ENCODE results near the gene TGM2. TPM values are rescaled to one million over a fixed set of nuclear protein-coding genes. Genes with fewer than 3 reads are reported as not detected.

The TGM2 gene
- polyA plus RNA-seq, 3 donors = 39.1 to 45.5 (median 42.3) TPM

DNA sequence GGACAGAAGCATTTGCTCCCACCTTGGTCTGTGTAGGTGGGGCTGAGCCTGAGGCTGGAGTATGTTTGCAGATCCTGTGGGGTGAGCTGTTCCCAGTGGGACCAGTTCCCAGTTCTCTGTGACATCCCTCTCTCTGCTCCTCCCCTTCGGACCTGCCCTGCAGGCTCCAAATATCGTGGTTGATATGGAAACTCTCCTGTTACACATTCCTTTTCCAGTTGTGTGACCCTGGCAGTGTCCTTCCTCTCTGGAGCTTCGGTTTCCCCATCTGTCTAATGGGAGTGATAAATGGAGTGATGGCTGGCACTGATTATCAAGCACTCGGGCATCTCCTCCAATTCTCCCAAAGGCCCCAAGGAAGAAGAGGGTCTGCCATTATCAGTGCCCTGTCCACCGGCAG lies 15.7 kb upstream of the TGM2 start:
- DNase-seq = no peak

DNA sequence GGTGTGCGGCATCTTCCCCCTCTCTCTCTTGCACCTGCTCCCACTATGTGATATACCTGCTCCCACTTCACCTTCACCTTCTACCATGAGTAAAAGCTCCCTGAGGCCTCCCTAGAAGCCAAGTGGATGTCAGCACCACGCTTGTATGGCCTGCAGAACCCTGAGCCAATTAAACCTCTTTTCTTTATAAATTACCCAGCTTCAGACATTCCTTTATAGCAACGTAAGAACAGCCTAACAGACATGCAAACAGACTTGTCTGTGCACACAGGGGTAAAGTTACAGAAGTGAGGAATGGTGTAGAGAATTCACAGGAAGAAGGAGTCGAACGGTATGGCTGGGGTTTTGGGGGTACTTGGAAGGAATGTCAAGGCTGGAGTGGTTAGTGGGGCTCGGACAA lies 14.8 kb upstream of the TGM2 start:
- DNase-seq = no peak

DNA sequence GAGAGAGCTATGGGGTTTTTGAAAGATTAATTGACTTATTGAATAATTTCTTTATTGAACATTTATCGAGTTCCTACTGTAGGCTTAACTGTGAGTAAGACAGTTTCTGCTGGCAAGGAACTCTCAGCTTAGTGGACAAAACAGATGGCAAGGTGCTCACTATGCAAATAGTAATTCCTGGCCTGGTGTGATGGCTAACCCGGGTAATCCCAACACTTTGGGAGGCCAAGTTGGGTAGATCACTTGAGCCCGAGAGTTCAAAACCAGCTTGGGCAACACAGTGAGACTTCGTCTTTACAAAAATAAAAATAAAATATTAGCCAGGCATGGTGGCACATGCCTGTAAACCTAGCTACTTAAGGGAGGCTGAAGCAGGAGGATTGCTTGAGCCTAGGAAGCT lies 13.5 kb upstream of the TGM2 start:
- DNase-seq = no peak

DNA sequence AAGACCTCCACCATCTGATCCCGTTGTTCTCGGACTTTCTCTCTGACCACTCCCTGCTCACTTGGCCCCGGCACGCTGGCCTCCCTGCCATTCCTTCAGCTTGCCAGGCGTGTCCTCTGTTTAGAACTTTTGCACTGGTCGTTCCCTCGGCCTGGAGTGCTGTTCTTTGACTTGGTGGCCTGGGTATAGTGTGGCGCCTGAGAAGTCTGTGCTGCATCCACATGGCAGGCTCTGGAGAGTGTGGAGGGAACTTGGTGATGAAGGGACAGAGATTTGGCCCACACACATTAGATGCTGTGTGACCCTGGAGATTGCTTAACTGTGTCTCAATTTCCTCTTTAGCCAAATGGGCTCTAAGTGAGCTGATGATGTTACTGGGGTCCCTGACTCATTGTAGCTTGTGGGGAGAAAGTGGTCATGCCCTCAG lies 13.0 kb upstream of the TGM2 start:
- no peak for DNase-seq

DNA sequence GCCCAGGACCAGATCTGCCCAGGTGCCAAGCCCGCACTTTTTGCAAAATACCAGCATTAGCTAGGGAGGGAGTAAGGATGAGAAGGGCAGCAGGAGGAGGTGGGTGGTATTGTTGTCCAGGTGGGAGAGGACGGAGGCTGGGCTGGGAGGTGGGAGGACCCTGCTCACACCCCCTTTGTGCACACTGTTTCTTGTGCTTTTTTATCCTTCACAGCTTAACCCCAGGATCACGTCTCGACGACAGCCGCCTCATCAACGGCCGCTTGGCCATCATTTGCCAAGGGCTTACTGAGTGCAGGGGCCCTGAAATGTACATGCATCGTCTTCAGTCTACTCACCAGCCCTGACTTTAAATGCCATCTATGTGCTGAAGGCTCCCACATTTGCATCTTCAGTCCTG lies 12.1 kb upstream of the TGM2 start:
- no peak for DNase-seq

DNA sequence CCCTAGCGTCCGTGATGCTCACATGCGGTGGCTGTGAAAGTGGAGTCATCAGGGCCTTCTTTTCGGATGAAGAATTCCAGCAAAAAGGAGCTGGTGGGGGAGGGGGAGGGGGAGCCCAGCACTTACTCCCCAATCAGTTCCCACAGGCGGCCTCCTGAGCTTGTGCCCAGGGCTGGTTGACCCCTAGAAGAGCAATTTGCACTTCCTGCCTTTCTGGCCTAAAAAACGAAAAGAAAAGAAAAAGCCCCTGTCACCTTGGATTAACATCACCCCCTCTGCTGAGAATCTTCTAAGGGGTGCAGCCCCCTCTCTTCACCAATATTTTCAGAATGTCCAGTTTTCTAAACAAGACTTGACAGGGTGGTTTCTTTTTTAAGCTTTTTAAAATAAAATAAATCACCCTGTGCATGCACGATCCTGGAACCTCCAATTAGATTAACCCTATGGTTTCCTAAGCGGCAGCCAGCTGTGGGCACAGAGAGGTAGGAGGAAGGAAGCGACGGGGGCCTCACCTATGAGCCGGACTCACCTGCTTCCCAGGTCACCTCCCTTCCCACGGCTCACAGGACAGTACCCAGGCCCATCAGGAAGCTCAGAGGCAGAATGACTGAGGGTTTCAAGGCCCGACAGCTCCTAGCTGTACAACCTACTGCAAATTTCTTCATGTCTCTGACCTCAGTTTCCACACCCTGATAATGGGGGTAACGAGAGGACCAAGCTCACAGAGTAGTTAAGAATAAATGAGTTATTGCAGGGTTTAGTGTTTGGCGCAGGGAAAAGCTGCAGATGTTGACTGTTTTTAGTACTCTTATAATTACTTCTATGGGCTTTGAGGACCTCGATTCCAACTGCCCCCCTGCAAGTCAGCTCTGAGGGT lies 10.5 kb upstream of the TGM2 start:
- no peak for DNase-seq

DNA sequence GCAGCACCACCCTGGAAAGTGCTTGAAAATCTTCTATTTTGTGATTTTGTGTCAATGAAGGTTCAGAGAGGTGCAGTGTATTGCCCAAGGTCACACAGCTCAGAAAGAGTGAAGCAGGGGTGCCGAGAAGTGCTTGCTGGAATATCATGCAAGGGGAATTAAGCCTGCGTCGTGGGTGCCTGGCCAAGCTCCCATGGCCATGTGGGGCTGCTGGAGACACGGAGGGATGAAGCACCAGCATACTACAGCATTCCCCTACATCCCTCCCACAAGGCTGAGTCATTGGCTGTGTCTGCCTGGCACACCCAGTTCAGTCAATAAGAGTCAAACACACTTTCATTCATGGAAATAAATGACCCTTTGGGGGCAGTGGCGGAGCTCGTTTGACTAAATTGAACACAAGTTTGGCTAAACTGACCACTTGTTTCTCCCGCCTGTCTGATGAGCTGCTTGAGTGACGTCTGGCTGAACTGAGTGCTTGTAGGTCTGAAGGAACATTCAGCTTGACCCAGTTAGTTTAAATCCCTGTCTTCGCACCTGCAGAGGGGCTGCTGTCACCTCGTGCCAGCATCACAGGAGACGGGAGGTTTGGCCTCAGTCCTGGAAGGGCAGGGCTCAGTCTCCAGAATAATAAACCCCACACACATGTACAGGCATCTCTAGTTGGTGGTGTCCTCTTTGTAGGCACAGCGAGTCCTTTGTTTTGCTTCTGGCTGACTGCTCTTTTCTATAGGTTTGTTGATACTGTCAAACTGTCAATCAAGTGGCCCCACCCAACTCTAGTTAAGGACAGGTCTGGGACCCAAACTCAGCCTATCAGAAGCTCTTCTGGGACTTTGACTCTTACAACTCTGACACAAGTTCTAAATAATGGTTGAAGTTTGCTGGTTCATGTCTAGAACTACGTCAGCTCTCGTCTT lies 8.4 kb upstream of the TGM2 start:
- DNase-seq = no peak

DNA sequence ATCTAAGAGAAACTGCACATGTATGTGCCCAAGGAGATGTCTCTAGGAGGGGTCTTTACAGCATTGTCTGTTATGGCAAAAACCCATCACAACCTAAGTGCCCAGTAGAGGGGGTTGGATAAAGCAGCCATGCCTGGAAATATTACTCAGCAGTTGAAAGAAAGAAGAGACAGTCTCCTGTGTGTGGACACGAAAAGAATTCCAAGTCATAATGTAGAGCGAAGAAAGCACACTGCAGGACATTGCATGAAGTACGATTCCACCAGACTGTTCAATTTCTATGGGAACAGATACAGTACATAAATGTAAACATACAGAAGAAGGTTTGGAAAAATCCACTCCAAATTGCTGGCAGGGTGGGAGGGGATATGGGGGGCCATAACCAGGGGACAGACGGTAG lies 7.3 kb upstream of the TGM2 start:
- DNase-seq = no peak

DNA sequence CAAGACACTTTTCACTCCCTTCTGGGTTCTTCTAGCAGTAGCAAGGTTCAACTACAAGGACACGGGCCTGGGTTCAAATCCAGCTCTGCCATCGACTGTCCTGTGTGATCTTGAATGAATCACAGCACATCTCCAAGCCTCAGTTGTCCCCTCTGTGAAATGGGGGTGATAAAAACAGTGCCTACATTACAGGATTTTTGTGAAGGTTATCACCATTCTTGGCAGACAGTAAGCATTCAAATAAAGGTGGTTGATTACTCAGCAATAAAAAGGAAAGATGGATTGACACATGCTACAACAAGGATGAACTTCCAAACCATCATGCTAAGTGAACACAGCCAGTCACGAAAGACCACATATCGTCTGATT lies 6.6 kb upstream of the TGM2 start:
- no peak for DNase-seq

DNA sequence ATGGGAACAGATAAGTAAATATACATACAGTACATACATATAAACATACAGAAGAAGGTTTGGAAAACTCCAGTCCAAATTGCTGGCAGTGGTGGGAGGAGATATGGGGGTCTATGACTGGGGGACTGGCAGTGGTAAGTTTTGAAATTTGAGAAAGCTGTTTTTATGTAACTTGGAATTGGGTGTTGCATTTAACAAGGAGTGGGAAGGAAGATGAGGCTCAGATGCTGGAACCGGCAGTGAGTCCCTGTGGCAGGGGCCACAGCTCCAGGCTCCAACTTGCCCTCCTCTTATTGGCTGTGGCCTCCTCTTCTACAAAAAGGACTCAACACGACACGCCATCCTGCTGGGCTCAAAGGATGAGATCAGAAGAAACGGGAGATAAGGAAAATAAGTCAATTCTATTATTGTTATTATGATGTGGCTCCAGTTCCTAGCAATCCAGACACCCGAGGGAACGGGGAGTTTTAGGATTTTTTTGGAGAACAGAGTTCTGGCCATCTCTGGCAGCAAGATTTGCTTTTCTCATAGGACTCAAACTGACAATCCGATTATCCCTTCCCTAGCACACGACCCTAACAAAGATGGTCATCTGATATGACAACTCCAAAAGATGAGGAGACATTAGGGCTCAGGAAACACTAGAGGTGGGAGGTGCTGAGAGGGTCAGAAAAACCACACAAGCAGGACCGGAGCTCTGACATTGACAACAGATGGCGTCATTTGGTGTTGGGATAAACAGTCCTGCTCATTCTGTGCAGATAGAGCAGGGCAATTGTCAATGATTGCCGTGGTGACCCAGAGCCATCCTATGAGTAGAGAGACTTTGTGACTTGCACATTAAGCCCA lies 6.0 kb upstream of the TGM2 start:
- no peak for DNase-seq

DNA sequence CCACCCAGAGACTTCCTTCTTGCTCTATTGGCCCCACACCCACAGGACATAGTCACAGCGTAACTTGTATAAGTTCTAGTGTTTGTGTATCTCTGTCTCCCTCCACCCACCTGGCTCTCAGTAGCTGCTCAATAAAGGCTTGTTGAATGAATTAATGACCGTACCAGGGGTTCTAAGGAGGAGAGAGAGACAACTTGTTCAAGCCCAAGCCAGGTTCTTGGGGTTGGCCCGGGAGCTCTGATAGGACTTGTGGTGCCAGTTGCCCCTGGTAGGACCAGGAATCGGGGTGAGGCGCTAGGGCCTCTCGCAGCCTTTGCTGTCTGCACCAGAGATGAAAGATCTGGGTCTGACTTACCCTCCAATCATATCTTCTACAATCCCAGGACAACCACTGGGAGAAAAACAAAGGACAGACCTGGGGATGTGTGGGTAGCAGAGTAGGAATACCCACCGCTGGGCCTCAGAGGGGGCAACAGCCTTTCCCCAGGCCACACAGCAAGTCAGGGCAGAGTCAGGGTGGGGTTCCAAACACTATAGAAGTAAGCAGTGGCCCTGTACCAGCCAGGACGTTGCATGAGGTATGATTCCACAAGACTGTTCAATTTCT lies 5.3 kb upstream of the TGM2 start:
- DNase-seq = no peak

DNA sequence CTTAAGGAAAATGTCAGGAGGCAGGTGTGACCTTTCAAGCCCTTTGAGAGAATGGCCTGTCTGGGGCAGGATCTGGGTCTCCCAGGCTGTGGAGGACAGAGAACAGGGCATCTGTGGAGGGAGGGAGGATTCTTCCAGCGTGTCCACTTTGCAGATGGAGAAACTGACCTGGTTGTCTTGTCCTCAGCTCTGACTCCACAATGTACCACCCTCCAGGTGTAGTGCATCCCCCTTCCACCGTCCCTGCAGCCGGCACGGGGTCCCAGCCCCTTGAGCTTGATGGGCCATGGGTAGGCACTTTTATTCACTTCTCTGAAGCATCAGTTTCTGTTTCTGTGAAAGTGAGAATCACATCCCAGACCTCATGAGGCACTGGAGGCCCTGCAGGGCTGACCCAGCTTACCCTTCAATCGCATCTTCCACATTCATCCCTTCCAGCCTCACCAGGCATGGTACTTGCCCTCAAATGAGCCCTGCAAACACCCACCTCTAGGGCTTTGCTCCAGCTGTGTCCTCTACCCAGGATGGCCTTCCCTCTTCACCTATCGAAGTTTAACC lies 4.6 kb upstream of the TGM2 start:
- DNase-seq = no peak

DNA sequence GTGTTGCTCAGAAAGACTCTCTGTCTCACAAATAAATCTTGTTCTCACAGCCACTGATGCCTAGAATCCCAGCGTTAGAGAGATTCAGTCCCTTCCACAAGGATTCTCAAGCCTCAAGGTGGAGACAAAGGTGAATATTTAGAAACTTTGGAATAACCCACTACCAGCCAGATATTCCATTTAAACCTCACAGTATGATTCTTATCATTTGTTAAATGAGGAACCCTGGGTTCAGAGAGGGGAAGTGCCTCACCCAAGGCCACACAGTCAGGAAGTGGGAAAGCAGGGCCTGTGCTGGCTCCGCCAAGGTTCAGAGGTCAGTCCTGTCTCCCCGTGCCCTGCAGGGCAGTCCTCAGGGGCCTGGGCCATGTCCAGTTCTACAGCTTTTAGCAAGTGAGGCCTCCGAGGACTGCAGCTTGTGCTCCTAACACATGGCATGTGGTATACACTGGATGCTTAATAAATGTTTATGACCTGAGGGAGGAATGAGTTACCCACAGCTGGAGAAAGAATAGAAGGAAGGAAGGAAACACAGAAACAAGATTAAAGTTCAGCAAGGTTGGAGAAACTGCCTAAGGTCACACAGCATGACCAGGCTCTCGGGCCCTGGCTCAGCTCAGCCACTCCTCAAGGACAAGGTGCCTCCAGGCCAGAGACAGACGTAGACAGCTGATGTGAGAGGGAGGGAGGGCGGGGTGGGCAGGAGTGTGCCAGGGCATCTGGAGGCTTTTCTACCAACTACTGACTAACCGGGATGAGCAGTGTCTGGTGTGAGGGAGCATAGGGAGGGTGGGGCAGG lies 3.9 kb upstream of the TGM2 start:
- DNase-seq = no peak

DNA sequence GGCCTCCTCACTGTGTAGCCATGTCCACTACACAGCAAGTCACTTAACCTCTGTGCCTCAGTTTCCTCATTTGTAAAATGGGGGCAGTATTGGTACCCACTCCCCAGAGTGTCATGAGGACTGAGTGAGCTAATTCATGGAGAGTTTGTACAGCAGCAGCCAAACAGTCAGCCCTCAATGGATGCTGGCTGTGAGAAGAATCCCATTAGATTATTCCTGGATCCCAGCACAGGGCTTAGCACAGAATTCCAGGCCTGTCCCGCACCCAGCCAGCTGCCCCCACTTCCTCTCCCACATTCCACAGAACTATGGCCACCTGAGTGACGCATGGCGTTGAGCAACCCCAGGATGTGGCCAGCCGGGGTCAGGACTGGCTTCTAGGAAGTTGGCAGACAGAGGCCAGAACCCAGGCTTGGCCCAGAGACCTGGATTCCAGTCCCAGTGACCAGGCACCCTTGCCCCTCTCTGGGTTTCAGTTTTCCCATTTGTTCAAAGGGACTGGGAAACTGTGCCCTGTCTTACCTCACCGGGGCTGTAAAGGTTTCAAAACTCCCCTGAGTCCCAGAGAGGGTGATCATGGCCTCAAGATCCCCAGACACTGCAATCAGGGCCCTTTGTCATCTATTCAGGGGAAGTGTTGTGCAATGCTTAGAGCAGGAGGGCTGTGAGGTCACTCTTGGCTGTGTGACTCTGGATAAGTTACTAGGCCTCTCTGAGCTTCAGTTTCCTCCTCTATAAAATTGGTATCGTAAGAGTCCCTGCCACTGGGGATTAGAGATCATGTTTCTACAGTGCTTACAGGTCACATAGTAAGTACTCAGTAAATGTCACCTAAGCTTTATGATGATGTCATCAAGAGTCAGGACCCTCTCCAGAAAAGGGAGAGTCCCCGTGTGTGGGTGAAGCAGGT lies 3.0 kb upstream of the TGM2 start:
- DNase-seq = no peak

DNA sequence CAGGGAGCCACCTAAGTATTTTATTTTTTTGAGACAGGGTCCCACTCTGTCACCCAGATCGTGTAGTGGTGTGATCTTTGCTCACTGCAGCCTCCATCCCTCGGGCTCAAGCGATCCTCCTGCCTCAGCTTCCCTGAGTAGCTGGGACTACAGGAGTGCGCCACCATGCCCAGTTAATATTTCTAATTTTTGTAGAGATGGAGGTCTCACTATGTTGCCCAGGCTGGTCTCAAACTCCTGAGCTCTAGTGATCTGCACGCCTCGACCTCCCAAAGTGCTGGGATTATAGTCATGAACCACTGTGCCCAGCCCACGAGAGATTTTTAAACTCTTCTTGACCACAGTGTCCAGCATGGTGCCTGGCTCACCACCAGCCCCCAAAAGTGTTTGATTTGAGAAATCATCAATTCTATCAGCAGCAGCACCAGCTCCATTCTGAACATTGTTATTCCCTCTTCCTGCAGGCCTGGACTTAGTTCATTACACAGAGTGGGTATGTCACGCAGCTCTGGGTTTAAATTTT lies 2.3 kb upstream of the TGM2 start:
- no peak for DNase-seq

DNA sequence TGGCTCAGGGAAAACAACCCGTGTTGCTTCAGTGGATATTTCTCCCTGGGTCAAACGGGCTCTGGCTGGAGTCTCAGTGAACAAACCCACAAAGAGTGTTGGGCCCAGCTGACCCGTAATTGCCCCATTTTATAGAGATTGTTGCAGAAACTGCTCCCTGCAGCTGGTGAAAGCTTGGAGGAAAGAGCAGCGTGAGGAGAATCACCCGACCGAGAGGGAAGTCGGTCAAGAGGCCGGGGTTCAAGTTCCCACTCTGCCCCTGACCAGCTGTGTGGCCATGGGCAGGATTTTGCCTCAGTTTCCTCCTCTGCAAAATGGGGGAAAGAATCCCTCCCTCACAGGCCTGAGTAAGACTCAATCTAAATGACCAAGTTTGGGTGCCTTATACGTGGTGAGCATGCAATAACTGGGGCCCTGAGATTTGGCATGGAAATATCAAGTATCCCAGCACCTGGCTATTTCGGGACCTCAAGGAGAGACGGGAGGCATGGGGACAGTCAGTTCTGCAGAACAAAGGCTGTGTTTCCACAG lies 1.7 kb upstream of the TGM2 start:
- no peak for DNase-seq

DNA sequence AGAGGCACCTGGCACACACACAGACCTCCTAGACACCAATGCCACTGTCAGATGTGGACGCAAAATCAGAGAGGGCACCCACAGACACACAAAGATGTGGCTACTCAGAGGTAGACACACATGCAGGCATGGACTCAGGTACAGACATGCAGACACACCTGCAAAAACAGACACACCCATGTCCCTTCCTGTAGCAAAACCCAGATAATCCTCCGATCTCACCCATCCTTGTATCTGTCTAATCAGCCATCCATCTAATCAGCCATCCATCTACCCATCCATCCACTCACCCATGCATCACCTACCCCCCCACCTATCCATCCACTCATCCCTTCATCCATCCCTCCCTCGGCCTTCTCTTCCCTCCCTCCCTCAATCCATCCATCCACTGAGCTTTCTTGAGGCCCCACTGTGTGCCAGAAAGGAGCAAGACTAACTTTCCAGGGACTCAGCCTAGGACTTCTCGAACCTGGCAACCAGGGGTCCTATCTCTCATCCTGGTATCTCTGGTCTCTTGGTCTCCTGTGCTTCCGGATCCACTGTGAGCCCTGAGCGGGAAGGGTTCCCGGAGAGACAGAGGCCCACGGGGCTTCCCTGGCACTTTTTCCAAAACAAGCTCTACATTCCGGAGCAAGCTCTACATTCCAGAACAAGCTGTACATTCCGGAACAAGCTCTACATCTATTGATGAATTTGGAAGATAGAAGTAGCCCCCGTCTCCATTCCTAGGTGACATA lies 1.1 kb upstream of the TGM2 start:
- DNase-seq = no peak

DNA sequence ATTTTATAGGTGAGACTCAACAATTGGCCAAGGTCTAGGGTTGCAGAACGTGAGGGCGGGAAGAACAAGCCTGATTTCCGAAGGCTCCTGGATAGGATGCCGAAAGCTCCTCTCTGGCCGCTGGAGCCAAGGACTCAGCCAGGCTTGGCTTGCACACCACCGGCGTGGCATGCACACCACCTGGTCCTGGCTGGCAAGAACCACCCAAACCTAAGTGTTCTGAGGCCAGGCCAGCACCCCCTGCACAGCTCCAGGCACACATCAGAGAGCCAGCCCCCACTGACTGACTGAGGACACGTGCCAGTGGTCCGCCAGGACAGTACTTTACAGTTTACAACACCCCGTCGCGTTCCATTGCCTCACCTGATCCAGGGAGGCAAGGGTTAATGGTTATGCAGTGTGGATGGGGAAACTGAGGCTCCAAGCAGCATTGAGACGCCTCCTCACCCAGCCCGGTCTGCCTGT lies 414 bp downstream of the TGM2 start:
- DNase-seq = no peak
